GM19238 (cell line): ENCODE measurements around the gene ARFGAP1.
"Not testable (repeated sequence)": the region's sequence is repeated elsewhere in the genome, so short reads cannot be mapped to it uniquely, and the experiment has no call there.

Experiments
- DNase-seq: peaks from one replicate; pipeline ENCODE4 v3.0.0; 2011; ENCODE audit warnings: low spot score; ENCODE audit not compliant: insufficient read length

The ARFGAP1 gene

GRCh38 chr20:63330940-63331339 lies 58.3 kb downstream of the ARFGAP1 start:
- no peak for DNase-seq

DNA sequence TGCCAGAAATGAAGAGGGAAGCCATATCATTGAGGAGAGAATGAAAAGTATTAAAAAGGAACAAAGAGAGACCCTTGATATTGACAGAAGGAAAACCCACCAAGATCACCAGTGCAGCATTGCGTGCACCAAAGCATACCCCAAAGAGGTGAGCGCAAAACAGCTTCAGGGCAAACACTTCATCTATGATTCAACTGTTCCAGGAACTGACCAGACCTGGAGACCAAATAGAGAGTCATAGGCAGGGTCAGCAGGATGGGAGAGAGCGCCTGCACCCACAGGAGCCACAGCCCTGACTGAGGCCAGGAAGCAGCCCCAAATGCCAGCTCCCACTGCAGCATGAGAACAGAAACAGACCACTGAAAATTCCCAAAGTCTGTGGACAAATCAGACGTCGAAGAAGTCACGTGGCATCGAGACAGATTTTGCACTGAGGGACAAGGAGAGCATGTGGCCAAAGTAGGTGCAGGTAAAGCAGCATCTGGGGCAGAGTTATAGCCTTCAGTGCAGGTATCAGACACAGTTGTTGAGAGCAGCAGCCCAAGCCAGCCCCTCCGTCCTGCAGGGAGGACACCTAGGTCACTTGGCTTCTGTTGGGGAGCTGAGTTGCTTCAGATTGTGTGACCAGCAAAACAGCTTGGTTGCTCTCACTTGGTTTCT lies 59.3 kb downstream of the ARFGAP1 start:
- no peak for DNase-seq

GRCh38 chr20:63332488-63333240 lies 60.1 kb downstream of the ARFGAP1 start:
- no peak for DNase-seq

DNA sequence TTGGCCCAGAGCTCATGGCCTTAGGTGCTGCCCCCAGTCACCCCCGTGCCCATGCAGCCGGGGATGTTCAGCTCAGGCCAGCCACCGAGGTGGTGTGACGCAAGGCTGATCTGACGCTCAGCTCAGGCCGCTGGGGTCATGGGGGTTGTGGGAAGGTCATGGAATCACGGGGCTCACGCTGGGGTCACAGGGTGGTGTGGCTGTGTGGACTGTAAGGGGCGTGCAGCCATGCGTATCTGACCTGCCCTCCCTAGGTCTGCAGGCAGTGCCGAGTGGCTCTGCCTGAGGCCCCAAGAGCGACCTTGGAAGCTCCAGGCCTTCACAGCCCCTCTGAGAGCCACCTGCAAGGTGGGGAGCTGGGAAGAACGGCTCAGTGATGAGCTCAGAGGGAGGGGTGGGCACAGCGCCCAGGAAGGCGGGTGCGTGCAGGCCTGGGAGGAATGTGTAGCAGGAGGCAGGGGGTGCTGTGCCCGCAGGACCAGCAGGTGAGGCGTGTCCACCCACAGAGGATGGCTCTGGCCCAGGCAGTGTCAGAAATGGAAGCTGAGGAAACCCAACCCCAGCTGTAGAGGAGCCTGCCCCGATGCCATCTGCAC lies 60.7 kb downstream of the ARFGAP1 start:
- no peak for DNase-seq

- DNase-seq, result no peak
Measured at GRCh38 chr20:63334356-63334755, 61.7 kb downstream of the ARFGAP1 start.

GRCh38 chr20:63335060-63335459 lies 62.4 kb downstream of the ARFGAP1 start:
- not testable (repeated sequence) for DNase-seq

GRCh38 chr20:63335711-63336110 lies 63.1 kb downstream of the ARFGAP1 start:
- no peak for DNase-seq

GRCh38 chr20:63336232-63336752 lies 63.7 kb downstream of the ARFGAP1 start:
- DNase-seq, result no peak

DNA sequence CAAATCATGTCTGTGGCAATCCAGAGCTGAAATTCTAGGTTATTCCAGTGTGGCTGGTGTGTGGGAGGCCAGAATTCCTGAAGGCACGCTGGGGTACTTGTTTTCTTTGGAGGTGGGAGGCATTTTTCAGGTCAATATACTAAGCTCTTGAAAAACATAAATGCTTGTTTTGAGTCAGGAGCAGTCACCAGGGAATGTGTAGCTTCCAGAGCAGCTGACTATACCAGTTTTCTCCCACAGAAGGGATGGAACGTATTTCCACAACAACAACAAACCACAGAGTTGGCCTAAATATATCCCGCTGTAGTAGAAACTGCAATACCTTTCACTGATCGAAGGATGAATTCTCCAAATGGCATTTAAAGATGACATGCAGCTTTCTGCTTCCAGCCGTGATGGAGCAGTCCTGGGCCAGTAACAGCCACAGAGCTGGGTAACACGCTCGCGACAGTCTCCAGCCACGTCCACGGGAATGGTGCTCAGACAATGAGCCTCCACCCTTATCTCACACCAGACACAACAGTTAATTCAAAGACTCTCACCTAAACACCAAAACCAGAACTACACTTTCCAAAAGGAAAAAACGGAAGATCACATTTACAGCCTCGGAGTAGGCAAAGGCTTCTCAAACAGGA lies 65.3 kb downstream of the ARFGAP1 start:
- DNase-seq, result no peak
